BLaER1 (cell line): ENCODE data around the gene TGFBR3.

ENCODE experiments used
- H3K27ac ChIP-seq: shearing (Covaris generic); formaldehyde crosslinking; 2 replicates; pipeline ENCODE4 v1.8.1; 2022
- H3K27me3 ChIP-seq: shearing (Covaris generic); formaldehyde crosslinking; 2 replicates; pipeline ENCODE4 v1.8.1; 2022
- H3K36me3 ChIP-seq: shearing (Covaris generic); formaldehyde crosslinking; 2 replicates; pipeline ENCODE4 v1.8.1; 2022
- H3K4me1 ChIP-seq: shearing (Covaris generic); formaldehyde crosslinking; 2 replicates; pipeline ENCODE4 v1.8.1; 2022
- H3K4me2 ChIP-seq: shearing (Covaris generic); formaldehyde crosslinking; 2 replicates; pipeline ENCODE4 v1.8.1; 2022
- H3K4me3 ChIP-seq: shearing (Covaris generic); formaldehyde crosslinking; 2 replicates; pipeline ENCODE4 v1.8.1; 2022
- H3K9ac ChIP-seq: shearing (Covaris generic); formaldehyde crosslinking; 2 replicates; pipeline ENCODE4 v1.8.1; 2022
- H3K9me3 ChIP-seq: shearing (Covaris generic); formaldehyde crosslinking; 2 replicates; pipeline ENCODE4 v1.8.1; 2022
- H4K20me1 ChIP-seq: shearing (Covaris generic); formaldehyde crosslinking; 2 replicates; pipeline ENCODE4 v1.8.1; 2022
- Cebpa-rat ChIP-seq: shearing (Covaris generic); IDR thresholded peaks from 2 replicates; pipeline ENCODE4 v1.8.1; 2022

TGFBR3 gene

GRCh38 chr1:91793877-91794276, 92.1 kb downstream of the TGFBR3 start:
- Histone ChIP-seq H3K27me3 (no peaks in the 10 kb centered on the region), H3K4me2 (no peak overlapping the region), H3K4me3 (no peak overlapping the region), H3K27ac (no peak overlapping the region), H3K36me3 (0 out of 2 replicates have a peak, but pooled peaks cover 3% of the 10 kb centered on the region), H4K20me1 (no peaks in the 10 kb centered on the region), H3K9me3 (peaks cover 9% of the 10 kb centered on the region), H3K9ac (no peak overlapping the region), H3K4me1 (peaks cover 48% of the 10 kb centered on the region)
- no peak for TF ChIP-seq Cebpa-rat

- Histone ChIP-seq H3K4me2 (no peak overlapping the region), H3K9ac (no peak overlapping the region), H3K36me3 (0 out of 2 replicates have a peak, but pooled peaks cover 3% of the 10 kb centered on the region), H3K4me1 (peaks cover 50% of the 10 kb centered on the region), H3K9me3 (peaks cover 9% of the 10 kb centered on the region), H4K20me1 (no peaks in the 10 kb centered on the region), H3K27ac (no peak overlapping the region), H3K27me3 (no peaks in the 10 kb centered on the region), H3K4me3 (no peak overlapping the region)
- TF ChIP-seq Cebpa-rat: no peak
These were observed 92.8 kb downstream of the TGFBR3 start for GRCh38 chr1:91793189-91793588.

DNA sequence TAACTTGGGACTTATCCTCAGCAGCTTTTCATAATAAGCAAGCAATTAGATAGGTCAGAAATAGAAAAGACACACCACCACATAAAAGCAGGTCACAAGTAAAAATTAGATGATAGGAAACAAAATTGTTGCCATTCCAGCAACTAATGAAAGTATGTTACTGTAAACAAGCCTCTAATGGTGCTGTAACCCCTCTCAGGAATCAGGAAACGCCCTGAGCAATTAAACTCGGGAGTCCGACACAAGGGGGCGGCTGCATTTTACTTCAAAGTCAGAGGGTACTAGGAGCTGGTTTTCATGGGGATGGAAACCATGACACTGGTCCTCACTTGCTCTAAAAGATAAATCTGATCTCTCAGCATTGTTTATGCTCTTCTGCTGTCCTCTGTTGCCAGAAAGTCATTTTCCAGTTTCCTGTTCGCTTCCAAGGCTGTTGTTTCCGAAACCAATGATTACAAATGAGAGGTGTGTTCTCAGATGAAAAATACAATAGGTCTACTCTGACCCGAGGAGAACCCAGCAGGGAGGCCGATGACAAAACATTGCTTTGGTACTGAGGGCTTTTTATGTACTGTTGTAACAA, 93.4 kb downstream of the TGFBR3 start:
- no peak for TF ChIP-seq Cebpa-rat
- Histone ChIP-seq H3K36me3 (0 out of 2 replicates have a peak, but pooled peaks cover 3% of the 10 kb centered on the region), H3K9me3 (peaks cover 9% of the 10 kb centered on the region), H4K20me1 (no peaks in the 10 kb centered on the region), H3K4me3 (no peak overlapping the region), H3K4me2 (peak overlapping the region; percentile 70), H3K4me1 (peaks cover 56% of the 10 kb centered on the region), H3K27ac (no peak overlapping the region), H3K27me3 (no peaks in the 10 kb centered on the region), H3K9ac (no peak overlapping the region)

GRCh38 chr1:91791691-91792488, 94.1 kb downstream of the TGFBR3 start:
- TF ChIP-seq Cebpa-rat: no peak
- Histone ChIP-seq H4K20me1 (no peaks in the 10 kb centered on the region), H3K4me1 (peaks cover 60% of the 10 kb centered on the region), H3K36me3 (0 out of 2 replicates have a peak, but pooled peaks cover 3% of the 10 kb centered on the region), H3K9me3 (peaks cover 9% of the 10 kb centered on the region), H3K4me2 (peak overlapping the region; percentile 70), H3K4me3 (no peak overlapping the region), H3K27me3 (no peaks in the 10 kb centered on the region), H3K9ac (no peak overlapping the region), H3K27ac (peak overlapping the region; percentile 5; the same call in 1 of the 2 replicates)

GRCh38 chr1:91791103-91791502, 94.8 kb downstream of the TGFBR3 start:
- Histone ChIP-seq H4K20me1 (no peaks in the 10 kb centered on the region), H3K9me3 (peaks cover 9% of the 10 kb centered on the region), H3K27ac (no peak overlapping the region), H3K4me1 (peaks cover 60% of the 10 kb centered on the region), H3K36me3 (no peaks in the 10 kb centered on the region; the same call in 1 of the 2 replicates), H3K4me3 (no peak overlapping the region), H3K27me3 (no peaks in the 10 kb centered on the region), H3K4me2 (peak overlapping the region; percentile 70), H3K9ac (no peak overlapping the region; the same call in 1 of the 2 replicates)
- TF ChIP-seq Cebpa-rat: no peak

DNA sequence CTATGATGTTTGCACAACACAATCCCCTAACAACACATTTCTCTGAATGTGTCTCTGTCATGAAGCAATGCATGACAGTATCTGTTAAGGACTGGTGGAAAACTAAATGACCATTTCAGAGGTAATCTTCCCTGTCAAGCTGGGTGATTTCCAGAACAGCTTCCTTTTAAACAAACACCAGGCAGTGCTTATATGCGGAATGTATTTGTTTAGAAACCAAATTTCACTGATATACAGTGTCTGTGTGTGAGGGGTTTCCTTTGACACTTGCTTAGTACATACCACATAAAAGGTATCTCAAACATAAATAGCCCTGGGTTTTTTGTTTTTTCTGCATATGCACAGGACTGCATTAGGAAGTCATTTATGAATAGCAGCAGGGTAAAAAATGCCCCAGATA, 95.6 kb downstream of the TGFBR3 start:
- Histone ChIP-seq H4K20me1 (no peaks in the 10 kb centered on the region), H3K36me3 (no peaks in the 10 kb centered on the region; the same call in 1 of the 2 replicates), H3K9ac (no peak overlapping the region; the same call in 1 of the 2 replicates), H3K27ac (no peak overlapping the region), H3K27me3 (no peaks in the 10 kb centered on the region), H3K4me2 (peak overlapping the region; percentile 70), H3K4me3 (no peak overlapping the region), H3K9me3 (peaks cover 14% of the 10 kb centered on the region), H3K4me1 (peaks cover 60% of the 10 kb centered on the region)
- no peak for TF ChIP-seq Cebpa-rat

DNA sequence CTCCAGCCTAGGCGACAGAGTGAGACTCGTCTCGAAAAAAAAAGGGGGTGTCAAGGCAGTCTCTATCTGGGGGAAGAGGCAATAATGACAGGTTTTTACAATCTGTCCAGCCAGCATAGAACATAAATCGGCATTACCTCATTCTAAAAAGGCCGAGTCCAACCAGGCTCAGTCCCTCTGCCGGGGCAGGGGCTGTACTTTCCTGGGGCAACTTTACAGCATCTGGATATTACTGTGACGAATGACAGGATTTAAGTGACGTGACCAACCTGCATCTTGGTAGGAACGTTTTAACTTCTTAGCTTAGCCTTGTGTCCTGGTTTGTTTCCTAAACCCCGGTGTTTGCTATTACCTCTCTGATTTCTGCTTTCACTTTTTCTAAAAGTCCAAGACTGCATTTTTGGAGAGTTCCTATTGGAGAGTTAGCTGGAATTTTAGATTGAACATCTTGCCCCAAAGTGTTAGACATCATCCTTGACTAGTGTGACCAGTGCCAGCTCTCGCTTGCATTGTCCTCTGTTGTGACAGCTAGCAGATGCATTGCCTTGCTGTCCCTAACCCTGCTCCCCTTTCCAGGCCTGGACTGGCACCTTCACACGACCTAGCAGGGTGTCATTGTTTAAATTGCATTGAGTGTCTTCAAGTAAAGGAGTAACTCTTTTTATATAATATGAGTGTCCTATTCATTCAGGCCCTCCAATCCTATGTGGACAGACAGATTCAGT, 96.5 kb downstream of the TGFBR3 start:
- peaks cover 60% of the 10 kb centered on the region for H3K4me1 ChIP-seq
- TF ChIP-seq Cebpa-rat: no peak
- no peak overlapping the region for H3K4me3 ChIP-seq
- H4K20me1 ChIP-seq: no peaks in the 10 kb centered on the region
- no peak overlapping the region for H3K9ac ChIP-seq
- H3K4me2 ChIP-seq: peak overlapping the region; percentile 70
- H3K27me3 ChIP-seq: no peaks in the 10 kb centered on the region
- peaks cover 10% of the 10 kb centered on the region for H3K9me3 ChIP-seq
- H3K27ac ChIP-seq: no peak overlapping the region
- no peaks in the 10 kb centered on the region; the same call in 1 of the 2 replicates for H3K36me3 ChIP-seq

GRCh38 chr1:91787919-91788318, 98.0 kb downstream of the TGFBR3 start:
- Histone ChIP-seq H3K4me1 (peaks cover 57% of the 10 kb centered on the region), H3K27ac (peak overlapping the region; percentile 24; the same call in 1 of the 2 replicates), H3K27me3 (no peaks in the 10 kb centered on the region), H3K9me3 (peaks cover 5% of the 10 kb centered on the region; the same call in 1 of the 2 replicates), H4K20me1 (no peaks in the 10 kb centered on the region), H3K4me3 (no peak overlapping the region), H3K4me2 (peak overlapping the region; percentile 70), H3K36me3 (no peaks in the 10 kb centered on the region; the same call in 1 of the 2 replicates), H3K9ac (no peak overlapping the region)
- TF ChIP-seq Cebpa-rat: no peak

GRCh38 chr1:91784616-91785015, 101.3 kb downstream of the TGFBR3 start:
- H3K4me3 ChIP-seq: no peak overlapping the region
- peaks cover 5% of the 10 kb centered on the region; the same call in 1 of the 2 replicates for H3K9me3 ChIP-seq
- no peak overlapping the region for H3K27ac ChIP-seq
- no peaks in the 10 kb centered on the region; the same call in 1 of the 2 replicates for H3K36me3 ChIP-seq
- H3K27me3 ChIP-seq: no peaks in the 10 kb centered on the region
- no peak for TF ChIP-seq Cebpa-rat
- no peak overlapping the region for H3K9ac ChIP-seq
- H4K20me1 ChIP-seq: no peaks in the 10 kb centered on the region
- H3K4me1 ChIP-seq: peaks cover 24% of the 10 kb centered on the region
- H3K4me2 ChIP-seq: no peak overlapping the region
